GM12892 (cell line): ENCODE measurements around the gene MEGF11.

Source experiments
- POLR2A ChIP-seq: IDR thresholded peaks from 2 replicates; pipeline ENCODE4 v1.6.1; 2011; ENCODE audit warnings: low read depth, low read length, control low read depth
- POLR2AphosphoS5 ChIP-seq: IDR thresholded peaks from 2 replicates; pipeline ENCODE4 v1.6.1; 2011; ENCODE audit warnings: low read depth, low read length, control low read depth

DNA sequence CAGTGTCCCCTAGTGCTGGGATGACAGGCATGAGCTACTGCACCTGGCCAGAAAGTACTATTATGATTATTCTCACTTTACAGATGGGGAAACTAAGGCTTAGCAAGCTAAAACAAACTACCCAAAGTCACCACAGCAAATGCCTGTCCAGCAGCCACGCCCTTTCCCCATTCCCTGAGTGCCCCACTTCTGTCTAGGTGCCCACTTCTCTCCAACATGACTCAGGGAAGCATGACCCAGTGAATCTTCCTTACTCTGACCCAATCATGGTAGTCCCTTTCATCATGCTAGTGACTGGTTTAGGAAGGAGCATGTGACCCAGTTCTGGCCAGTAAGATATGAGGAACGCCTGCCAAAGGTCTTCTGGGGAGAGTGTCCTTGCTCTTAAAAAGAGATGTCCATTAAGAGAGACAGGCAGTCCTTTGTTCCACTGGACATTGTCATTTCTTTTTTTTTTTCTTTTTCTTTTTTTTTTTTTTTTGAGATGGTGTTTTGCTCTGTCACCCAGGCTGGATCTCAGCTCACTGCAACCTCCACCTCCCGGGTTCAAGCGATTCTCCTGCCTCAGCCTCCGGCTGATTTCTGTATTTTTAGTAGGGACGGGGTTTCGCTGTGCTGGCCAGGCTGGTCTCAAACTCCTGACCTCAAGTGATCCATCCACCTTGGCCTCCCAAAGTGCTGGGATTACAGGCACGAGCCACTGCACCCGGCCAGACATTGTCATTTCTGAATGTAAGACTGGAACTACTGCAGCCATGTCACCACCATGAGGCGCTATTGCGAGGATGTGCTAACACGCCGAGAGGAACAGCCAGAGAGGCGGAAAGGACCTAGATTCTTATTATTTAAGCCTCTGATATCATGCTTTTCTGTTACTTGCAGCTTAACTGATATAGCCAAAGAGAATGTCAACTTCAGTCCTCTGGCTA, 19.8 kb downstream of the MEGF11 start:
- no peak for TF ChIP-seq POLR2A
- TF ChIP-seq POLR2AphosphoS5, result no peak
